GF-D8 (cell line): ENCODE measurements around the gene MSL3B.

Source experiments
- DNase-seq: peaks from one replicate; lab custom pipeline; 2025; lab: John Stamatoyannopoulos, UW

The MSL3B gene

DNA sequence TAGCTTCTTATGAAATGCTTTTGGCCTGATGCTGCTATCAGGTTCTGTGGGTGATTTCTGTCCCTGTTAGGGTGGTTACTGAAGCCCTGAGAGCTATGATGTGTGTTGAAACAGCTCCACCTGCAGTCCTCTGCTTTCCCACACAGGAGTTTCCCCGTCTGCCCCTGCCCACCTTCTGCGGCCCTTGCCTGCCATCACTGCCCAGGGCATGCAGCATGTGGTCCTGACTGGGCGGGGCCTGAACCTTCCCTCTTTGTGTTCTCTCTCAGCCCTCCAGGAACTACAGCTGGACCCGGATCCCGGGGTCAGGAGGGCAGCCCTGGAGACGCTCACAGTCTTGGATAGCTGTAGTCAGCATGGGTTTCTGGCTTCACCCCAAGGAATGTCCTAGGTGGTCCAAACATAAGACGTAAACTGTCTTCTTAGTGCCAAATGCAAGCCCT lies 35.3 kb downstream of the MSL3B start:
- no peak for DNase-seq

DNA sequence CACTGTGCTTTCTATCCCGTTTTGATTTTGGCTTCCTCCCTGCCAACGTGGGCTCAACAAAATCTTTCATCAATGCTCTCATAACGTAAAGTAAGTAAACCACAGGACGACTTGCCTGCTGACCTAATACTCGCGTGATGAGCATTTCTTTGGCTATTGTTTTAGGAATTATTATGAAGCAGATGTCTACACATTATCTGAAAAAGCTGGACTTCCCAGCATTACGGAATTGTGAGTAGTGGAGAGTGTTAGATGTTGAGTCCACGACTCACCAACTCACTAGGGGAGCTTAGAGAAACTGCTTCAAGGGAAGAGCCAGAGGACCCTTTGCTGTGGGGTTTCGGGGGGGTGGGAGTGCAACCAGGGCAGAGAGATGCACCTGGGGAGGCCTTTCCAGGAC lies 35.8 kb downstream of the MSL3B start:
- DNase-seq: no peak

- DNase-seq: no peak
These were observed 36.3 kb downstream of the MSL3B start for GRCh38 chr2:233831861-233832260.

- DNase-seq: no peak
These were observed 37.0 kb downstream of the MSL3B start for GRCh38 chr2:233831011-233831721.

- no peak for DNase-seq
These were observed 37.9 kb downstream of the MSL3B start for GRCh38 chr2:233830111-233830802.

GRCh38 chr2:233829193-233830110 lies 38.7 kb downstream of the MSL3B start:
- DNase-seq: no peak

DNA sequence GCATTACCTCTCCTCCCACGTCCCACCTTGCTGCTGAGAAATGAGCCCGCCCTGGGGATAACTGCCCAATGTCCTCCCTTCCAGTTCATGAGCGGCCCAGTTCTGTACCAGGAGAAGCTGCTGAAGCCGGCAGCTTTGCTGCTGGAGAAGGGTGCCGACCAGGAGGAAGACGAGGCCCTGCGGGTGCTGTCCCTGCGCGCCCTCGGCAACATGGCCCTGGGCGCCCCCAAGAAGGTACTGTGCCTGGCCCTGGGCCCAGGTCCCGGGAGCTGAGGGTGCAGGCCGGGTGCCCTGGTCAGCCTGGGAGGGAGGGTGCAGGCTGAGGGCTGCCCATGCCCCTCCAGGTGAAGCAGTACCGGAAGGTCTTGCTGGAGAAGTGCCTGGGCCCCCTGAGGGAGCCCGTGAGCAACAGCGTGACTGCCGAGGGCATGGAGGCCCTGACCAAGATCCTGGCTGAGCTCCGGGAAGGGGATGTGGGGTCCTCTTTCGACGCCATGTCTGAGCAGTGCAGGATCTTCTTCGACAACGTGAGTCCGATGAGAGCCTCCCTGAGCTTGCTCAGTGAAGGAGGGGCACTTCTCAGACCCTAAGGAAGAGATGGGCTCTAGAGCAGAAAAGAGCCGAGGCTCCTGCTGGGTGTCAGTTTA lies 39.5 kb downstream of the MSL3B start:
- no peak for DNase-seq

DNA sequence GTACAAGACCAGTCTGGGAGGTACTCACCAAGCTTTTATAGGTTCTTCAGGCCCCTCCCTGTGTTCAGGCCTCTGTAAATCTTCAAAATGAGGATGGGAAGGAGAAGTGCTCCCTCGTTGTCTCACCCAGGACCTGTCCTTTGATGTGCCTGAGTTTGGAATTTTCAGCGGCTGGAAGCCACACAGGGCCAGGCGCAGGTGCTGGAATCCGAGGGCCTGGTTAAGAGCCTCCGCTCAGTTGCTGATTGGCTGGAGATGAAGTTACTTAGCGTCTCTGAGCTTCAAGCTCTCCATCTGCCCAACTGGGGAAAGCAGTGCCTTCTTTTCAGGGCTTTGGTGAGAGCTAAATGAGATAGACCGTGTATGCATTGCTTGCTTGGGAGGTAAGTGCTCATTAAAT lies 43.8 kb downstream of the MSL3B start:
- no peak for DNase-seq

DNA sequence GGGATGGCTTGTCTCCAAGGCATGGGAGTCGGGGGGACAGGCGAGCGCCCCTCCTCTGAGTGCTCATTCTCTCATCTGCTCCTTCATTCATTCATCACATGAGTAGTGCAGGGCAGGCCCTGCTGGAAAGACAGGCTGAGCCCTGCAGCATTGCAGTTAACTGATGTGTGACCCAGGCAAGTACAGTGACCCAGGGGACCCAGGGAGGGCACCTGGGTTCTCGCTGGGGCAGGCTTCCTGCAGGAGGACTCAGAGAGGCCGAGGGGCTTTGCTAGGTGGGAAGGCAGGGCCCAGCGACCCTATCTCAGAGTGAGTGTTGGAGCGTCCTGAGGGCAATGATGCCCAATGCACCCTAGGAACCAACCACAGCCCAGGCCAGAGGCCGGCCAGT lies 44.5 kb downstream of the MSL3B start:
- no peak for DNase-seq

DNA sequence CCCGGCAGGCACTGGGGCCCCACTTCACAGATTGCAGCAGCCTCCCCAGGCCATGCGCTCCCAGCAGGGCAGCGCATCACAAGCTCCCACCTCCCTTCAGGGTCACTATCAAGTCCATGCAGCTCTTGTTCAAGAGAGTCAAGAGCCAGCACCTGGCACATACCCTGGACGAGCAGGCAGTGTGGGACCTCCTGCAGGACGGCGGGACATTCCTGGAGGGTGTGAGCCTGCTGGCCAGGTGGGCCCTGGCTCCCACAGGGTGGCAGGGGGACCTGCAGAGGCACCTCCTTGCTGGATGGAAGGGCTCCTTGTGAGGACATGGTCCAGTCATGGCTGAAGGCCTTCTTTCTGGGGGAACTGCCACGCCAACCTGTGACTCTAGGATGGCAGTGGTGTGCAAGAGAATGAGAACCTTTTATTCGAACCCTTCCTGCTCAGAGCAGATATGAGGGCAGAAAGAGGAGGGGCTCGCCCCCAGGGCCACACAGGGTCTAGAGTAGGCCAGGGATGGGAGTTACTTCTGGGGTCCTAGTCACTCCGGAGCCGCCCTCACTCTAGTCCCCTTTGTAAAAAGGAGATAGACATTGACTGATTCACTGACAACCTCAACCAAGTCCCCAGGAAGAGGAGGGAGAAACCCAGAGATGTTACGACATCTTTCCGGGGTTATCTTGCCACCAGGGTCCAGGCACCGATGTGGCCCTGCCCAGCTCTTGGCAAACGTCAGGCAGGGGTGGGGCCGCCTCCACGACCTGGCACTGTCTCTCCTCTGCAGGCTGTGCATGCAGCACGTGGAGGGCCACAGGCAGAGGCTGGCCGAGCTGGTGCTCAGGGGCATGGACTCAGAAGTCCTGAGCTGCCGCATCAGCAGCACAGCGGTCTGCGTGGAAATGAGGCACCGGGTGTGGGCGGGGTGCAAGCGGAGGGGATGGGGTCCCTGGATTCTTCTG lies 45.1 kb downstream of the MSL3B start:
- DNase-seq: no peak

- DNase-seq: no peak
These were observed 46.0 kb downstream of the MSL3B start for GRCh38 chr2:233822101-233822771.

GRCh38 chr2:233821709-233822100 lies 46.5 kb downstream of the MSL3B start:
- no peak for DNase-seq

GRCh38 chr2:233821196-233821595 lies 47.0 kb downstream of the MSL3B start:
- DNase-seq: no peak

- DNase-seq: no peak
These were observed 47.4 kb downstream of the MSL3B start for GRCh38 chr2:233820774-233821105.

DNA sequence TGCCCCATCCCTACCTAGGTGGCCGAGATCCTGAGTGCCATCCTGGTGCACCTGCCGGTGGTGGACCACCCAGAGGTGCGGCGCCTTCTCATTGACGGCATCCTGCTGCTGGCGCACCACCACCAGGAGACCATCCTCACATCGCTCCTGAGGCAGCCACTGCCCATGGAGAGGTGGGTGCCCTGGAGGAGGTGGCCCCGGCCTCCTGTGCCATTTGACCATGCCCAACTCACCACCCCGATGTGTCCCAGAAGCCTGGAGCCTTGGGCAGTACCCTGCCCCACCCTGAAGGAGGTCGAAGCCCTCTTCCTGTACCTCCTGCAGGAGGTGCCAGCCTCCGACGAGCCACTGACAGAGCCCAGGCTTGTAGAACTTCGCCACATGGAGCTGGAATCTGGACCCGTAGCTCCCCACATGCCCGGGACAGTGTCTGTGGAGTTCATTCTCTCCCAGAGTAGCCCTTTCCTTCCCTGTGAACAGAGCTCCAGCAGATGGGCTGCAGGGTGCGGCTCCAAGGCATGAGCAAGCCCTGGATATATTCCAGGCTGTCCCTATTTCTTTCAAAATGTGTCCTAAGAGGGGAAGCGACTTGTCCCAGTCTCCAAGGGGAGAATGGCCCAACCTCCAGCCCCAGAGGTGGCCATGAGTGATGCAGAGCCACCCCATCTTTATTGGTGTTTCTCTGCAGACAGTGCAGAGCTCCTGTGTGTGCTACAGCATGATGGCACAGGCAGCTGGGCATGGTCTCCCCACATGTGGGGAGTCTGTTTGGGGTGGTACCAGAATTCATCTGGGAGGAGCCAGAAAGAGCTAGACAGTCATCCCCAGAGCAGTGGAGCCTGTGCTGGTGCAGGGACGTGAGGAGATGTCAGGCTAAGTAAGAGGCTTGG lies 48.1 kb downstream of the MSL3B start:
- DNase-seq: no peak

GRCh38 chr2:233818639-233819621 lies 49.3 kb downstream of the MSL3B start:
- DNase-seq: no peak

DNA sequence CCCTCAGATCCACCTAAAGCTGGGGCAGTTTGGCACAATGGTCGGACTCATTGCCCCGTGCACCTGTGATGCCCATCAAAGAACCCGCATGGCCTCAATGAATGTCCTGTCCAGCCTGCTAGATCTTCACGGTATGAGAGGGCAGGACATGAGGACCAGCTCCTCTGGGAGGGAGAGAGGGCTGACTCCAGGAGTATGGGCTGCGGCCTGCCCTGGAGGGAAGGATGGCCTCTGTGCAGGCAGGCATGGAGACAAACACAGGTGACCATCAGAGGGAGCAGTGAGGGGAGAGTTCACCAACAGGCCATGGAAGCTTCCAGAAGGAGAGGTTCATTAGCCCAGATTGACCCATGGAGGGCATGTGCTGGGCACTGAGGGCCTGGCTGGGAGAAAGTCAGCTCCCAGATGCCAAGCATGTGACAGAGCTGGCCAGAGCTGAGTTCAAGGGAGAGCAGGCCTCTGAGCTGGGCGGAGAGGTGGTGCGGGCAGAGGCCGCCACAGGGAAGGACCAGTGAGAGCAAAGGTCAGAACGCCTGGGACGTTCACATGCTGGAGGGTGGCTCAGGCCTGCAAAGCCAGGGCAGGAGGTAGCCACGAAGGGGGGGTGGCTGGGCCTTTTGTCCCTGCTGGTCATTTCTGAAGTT lies 50.1 kb downstream of the MSL3B start:
- DNase-seq: no peak
